ENCODE data around the gene TSSC4.

The TSSC4 gene

DNA sequence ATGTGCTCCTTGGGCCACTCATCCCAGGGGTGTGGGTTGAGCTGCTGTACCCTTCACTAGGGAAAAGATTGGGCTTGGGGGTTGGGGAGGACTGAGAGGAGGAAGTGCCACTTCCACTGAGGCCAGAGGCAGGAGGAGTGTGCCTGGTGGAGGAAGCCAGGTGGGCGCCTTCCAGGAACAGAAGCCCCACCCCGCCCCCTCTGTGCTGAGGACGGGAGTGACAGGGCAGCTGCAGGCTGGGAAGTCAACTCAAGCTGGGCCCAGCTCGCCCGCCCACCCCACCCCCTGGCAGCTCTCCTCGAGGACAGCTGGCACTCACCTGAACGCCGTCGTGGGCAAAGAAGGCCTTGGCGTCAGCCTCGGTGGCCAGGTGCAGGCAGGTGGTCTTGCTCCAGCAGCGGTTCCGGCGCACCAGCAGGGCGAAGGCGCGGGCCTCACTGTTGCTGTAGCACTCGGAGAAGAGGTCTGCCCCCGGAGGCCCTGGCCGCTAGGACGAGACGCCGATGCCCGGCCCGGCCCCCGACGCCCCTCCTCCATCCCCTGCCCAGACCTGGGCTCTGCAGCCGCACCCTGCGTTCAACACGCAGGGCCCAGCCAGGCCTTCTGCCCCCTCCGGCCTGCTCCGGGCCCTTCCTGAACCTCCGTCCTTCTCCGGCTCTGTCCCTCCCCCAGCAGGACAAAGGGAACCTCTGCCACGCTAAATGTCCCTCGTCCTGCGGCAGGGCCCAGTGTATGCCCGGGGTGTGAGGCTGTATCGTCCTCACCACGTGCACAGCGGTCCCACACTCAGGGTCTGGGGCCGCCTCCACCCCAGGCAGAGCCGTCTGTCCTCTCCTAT is 13.4 kb downstream of the TSSC4 start:
- no peak for TF ChIP-seq TCF12 (IDR thresholded peaks at IDR 0.05; ENCODE audit: low read depth)
- TF ChIP-seq REST (IDR thresholded peaks at IDR 0.05; ENCODE audit: low read depth): no peak
- TF ChIP-seq FOXM1 (IDR thresholded peaks at IDR 0.05; ENCODE audit: borderline replicate concordance, low read depth): no peak
- no peak for TF ChIP-seq NFIC (IDR thresholded peaks at IDR 0.05)
- TF ChIP-seq EGR1 (IDR thresholded peaks at IDR 0.05): no peak
- TF ChIP-seq CEBPB (IDR thresholded peaks at IDR 0.05): no peak
- no peak for TF ChIP-seq TEAD4 (IDR thresholded peaks at IDR 0.05)
- no peak for TF ChIP-seq YY1 (IDR thresholded peaks at IDR 0.05; ENCODE audit: low read depth)

- no peak for TF ChIP-seq EP300 (IDR thresholded peaks at IDR 0.05; ENCODE audit: borderline replicate concordance)
- no peak for TF ChIP-seq FOXM1 (IDR thresholded peaks at IDR 0.05; ENCODE audit: borderline replicate concordance, low read depth)
- TF ChIP-seq TCF12 (IDR thresholded peaks at IDR 0.05; ENCODE audit: low read depth): no peak
- no peak for TF ChIP-seq EGR1 (IDR thresholded peaks at IDR 0.05)
- TF ChIP-seq RAD21 (IDR thresholded peaks at IDR 0.05; ENCODE audit: low read depth): no peak
- TF ChIP-seq, protein P1, sequence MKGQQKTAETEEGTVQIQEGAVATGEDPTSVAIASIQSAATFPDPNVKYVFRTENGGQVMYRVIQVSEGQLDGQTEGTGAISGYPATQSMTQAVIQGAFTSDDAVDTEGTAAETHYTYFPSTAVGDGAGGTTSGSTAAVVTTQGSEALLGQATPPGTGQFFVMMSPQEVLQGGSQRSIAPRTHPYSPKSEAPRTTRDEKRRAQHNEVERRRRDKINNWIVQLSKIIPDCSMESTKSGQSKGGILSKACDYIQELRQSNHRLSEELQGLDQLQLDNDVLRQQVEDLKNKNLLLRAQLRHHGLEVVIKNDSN (IDR thresholded peaks at IDR 0.05): no peak
- TF ChIP-seq TAF1 (IDR thresholded peaks at IDR 0.05; ENCODE audit: low read depth): no peak
- TF ChIP-seq TEAD4 (IDR thresholded peaks at IDR 0.05): no peak
- TF ChIP-seq YY1 (IDR thresholded peaks at IDR 0.05; ENCODE audit: low read depth): no peak
- TF ChIP-seq, protein P2, sequence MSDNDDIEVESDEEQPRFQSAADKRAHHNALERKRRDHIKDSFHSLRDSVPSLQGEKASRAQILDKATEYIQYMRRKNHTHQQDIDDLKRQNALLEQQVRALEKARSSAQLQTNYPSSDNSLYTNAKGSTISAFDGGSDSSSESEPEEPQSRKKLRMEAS (IDR thresholded peaks at IDR 0.05): no peak
Measured at GRCh38 chr11:2414616-2415015, 14.1 kb downstream of the TSSC4 start.

- TF ChIP-seq YY1 (IDR thresholded peaks at IDR 0.05; ENCODE audit: low read depth): no peak
- no peak for TF ChIP-seq CEBPB (IDR thresholded peaks at IDR 0.05)
- no peak for TF ChIP-seq EGR1 (IDR thresholded peaks at IDR 0.05)
- no peak for TF ChIP-seq TEAD4 (IDR thresholded peaks at IDR 0.05)
- no peak for TF ChIP-seq NFIC (IDR thresholded peaks at IDR 0.05)
- no peak for TF ChIP-seq CREB1 (IDR thresholded peaks at IDR 0.05; ENCODE audit: low read depth)
- no peak for TF ChIP-seq TAF1 (IDR thresholded peaks at IDR 0.05; ENCODE audit: low read depth)
Measured at GRCh38 chr11:2415171-2415570, 14.6 kb downstream of the TSSC4 start.

DNA sequence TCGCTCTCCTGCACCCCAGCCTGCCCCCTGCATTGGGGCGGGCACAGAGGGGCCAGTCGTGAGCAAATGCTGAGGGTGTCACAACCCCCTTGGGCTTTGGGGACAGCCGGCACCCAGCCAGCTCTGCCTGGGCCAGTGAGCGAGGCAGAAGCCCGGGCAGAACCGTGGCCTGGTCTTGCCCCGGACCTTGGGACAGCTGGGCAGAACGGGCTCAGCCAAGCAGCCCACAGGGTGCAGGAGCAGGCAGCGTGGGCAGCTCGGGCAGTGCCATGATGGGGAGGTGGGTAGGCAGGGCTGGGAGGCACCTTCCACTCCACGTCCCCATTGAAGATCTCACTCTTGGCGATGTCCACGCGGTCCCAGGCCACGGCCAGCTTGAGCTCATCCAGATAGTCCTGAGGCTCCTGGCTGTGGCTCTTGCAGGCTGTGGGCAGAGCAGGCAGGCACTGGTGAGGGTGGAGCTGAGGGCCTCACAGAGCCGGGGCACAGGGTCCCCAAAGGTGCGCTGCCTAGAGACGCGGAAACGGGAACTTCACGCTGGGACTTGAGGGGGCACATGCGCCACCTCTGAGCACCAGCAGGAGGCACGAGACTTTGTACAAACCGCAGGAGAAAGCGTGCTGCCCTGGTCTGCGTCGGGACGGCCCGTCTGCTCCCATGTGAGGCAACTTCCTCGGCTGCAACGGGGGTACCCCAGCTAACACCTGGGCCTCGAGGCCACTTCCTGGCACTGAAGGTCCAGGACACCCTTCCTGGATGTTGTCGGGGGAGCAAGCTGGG is 15.2 kb downstream of the TSSC4 start:
- TF ChIP-seq, protein P1 (IDR thresholded peaks at IDR 0.05): no peak
- TF ChIP-seq EGR1 (IDR thresholded peaks at IDR 0.05) (no peak), YY1 (IDR thresholded peaks at IDR 0.05; ENCODE audit: low read depth) (no peak), REST (IDR thresholded peaks at IDR 0.05; ENCODE audit: low read depth) (no peak), FOXM1 (IDR thresholded peaks at IDR 0.05; ENCODE audit: borderline replicate concordance, low read depth) (no peak)

DNA sequence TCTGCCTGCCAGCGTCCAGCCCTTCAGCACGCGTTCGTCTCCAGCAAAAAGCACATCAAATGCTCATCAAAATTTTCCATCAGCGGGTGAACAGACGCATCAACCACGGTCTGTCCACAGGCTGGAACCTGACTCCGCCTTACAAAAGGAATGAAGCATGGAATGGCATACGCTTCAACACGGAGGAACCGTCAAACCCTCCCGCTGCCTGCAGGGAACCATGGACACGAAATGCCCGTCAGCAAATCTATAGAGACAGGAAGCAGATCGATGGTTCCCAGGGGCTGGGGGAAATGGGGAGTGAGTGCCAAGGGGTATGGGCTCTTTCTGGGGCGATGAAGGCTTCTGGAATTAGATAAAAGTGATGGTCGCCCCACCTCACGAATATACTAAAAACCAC is 16.2 kb downstream of the TSSC4 start:
- TF ChIP-seq, protein P1 (IDR thresholded peaks at IDR 0.05): no peak
- TF ChIP-seq FOXM1 (IDR thresholded peaks at IDR 0.05; ENCODE audit: borderline replicate concordance, low read depth) (no peak), CEBPB (IDR thresholded peaks at IDR 0.05) (no peak), NFIC (IDR thresholded peaks at IDR 0.05) (no peak), REST (IDR thresholded peaks at IDR 0.05; ENCODE audit: low read depth) (no peak), TAF1 (IDR thresholded peaks at IDR 0.05; ENCODE audit: low read depth) (no peak; the same call in 1 of the 2 replicates), EGR1 (IDR thresholded peaks at IDR 0.05) (no peak), EP300 (IDR thresholded peaks at IDR 0.05; ENCODE audit: borderline replicate concordance) (no peak), ZBTB7A (IDR thresholded peaks at IDR 0.05; ENCODE audit: low read depth) (no peak), RAD21 (IDR thresholded peaks at IDR 0.05; ENCODE audit: low read depth) (no peak), TEAD4 (IDR thresholded peaks at IDR 0.05) (no peak), CREB1 (IDR thresholded peaks at IDR 0.05; ENCODE audit: low read depth) (no peak), TCF12 (IDR thresholded peaks at IDR 0.05; ENCODE audit: low read depth) (no peak), YY1 (IDR thresholded peaks at IDR 0.05; ENCODE audit: low read depth) (no peak)
- TF ChIP-seq, protein P2 (IDR thresholded peaks at IDR 0.05): no peak
